Upper lobe of left lung (tissue), 4 donors: ENCODE measurements around the gene APBA3.

Experiments
- CTCF ChIP-seq, 6 experiments: fragments of 450-650 bp in 4 of 6; fragments of 200-600 bp in 2 of 6; sonication (generic) in 2 of 6; IDR thresholded peaks; one replicate each; pipeline ENCODE4 v1.5.1; 2016 to 2019; ENCODE audit warnings: antibody characterized with exemption in 6 of 6
- EP300 ChIP-seq, 4 donors: sonication (generic); formaldehyde crosslinking; IDR thresholded peaks; one replicate each; pipeline ENCODE4 v1.5.1; 2017; ENCODE audit warnings: antibody characterized with exemption in 4 of 4, control low read depth in 2 of 4
- POLR2A ChIP-seq, 4 donors: fragments of 450-650 bp; IDR thresholded peaks; one replicate each; pipeline ENCODE4 v1.5.1; 2016 to 2017; ENCODE audit warnings: antibody characterized with exemption in 4 of 4, mild to moderate bottlenecking in 2 of 4
- POLR2AphosphoS5 ChIP-seq, 2 donors: sonication (generic); formaldehyde crosslinking; IDR thresholded peaks; one replicate each; pipeline ENCODE4 v1.5.1; 2017; ENCODE audit warnings: antibody characterized with exemption in 2 of 2

DNA sequence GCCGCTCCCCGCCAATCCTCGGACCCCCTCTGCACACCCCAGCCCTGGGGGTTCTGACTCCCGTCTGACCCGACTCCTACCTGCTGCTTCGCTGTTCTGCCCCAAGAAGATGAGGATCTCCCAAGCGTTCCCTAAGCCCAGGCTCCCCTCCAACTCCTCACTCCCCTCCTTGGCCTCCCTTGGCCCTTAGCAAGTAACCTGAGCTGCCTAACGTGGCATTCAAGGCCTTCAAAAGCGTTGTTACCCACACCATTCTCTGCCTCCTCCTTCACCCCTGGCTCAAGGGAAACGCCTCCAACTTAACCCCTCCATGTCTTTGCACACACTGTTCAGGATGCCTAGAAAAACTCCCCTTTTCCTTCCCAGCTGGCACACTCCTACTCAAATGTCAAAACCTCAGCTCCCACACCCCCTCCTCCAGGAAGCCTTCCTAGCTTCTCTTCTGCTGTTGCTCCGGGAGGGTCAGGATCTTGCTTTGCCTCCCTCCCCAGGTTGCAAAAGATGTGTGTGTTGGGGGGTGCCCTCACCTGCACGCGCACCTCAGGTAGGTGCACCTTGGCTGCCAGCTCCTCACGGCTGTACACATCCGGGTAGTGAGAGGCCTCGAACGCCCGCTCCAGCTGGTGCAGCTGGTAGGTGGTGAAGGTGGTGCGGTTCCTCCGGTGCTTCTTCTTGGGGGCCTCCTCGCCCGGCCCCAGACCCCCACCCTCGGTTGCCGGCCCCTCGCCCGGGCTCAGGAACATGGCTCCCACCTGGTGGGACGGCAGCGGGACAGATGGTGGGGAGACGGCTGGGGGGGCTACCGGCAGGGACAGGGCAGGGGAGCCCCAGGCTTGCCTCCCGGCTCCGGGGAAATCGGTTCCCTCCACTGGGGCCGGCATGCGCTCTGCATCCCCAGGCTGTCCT, 9.8 kb upstream of the APBA3 start:
- TF ChIP-seq CTCF (IDR thresholded peaks at IDR 0.05) (no peak), EP300 (IDR thresholded peaks at IDR 0.05) (no peak), POLR2A (IDR thresholded peaks at IDR 0.05) (no peak), POLR2AphosphoS5 (IDR thresholded peaks at IDR 0.05) (no peak)
